Measurements from ENCODE around the gene EIF4G1. TPM values are rescaled to one million over a fixed set of nuclear protein-coding genes. Genes with fewer than 3 reads are reported as not detected.

Gene EIF4G1, protein sequence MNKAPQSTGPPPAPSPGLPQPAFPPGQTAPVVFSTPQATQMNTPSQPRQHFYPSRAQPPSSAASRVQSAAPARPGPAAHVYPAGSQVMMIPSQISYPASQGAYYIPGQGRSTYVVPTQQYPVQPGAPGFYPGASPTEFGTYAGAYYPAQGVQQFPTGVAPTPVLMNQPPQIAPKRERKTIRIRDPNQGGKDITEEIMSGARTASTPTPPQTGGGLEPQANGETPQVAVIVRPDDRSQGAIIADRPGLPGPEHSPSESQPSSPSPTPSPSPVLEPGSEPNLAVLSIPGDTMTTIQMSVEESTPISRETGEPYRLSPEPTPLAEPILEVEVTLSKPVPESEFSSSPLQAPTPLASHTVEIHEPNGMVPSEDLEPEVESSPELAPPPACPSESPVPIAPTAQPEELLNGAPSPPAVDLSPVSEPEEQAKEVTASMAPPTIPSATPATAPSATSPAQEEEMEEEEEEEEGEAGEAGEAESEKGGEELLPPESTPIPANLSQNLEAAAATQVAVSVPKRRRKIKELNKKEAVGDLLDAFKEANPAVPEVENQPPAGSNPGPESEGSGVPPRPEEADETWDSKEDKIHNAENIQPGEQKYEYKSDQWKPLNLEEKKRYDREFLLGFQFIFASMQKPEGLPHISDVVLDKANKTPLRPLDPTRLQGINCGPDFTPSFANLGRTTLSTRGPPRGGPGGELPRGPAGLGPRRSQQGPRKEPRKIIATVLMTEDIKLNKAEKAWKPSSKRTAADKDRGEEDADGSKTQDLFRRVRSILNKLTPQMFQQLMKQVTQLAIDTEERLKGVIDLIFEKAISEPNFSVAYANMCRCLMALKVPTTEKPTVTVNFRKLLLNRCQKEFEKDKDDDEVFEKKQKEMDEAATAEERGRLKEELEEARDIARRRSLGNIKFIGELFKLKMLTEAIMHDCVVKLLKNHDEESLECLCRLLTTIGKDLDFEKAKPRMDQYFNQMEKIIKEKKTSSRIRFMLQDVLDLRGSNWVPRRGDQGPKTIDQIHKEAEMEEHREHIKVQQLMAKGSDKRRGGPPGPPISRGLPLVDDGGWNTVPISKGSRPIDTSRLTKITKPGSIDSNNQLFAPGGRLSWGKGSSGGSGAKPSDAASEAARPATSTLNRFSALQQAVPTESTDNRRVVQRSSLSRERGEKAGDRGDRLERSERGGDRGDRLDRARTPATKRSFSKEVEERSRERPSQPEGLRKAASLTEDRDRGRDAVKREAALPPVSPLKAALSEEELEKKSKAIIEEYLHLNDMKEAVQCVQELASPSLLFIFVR (N-terminal part only)
- total RNA-seq: 100 to 1,000 TPM; 158 to 318 (median 213) TPM

GRCh38 chr3:184314363-184314699, at the start of gene EIF4G1:
EIF4G1 (plus strand) TSS chr3:184314606; CDS start chr3:184315797, 1,191 bp downstream.
- no peak for TF ChIP-seq CTCF (IDR thresholded peaks at IDR 0.05; ENCODE audit: low read depth)

DNA sequence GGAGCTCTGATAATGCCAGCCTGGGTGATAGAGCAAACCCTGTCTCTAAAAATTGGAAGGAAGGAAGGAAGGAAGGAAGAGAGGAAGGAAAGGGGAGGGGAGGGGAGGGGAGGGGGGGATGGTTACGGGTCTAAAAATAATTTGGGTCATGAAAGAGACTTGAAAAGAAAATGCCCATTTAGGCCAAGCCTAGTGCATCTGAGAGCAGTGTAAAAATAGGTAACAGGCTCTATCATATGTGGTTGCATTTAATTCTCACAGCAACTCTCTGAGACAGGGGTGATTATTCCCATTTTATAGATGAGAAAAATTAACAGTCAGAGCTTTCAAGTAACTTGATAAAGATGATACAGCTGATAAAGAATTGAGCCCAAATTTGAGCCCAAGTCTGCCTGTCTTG, 42.1 kb upstream of the EIF4G1 start:
- no peak for TF ChIP-seq CTCF (IDR thresholded peaks at IDR 0.05; ENCODE audit: low read depth)

- TF ChIP-seq CTCF (IDR thresholded peaks at IDR 0.05; ENCODE audit: low read depth): no peak
Measured at GRCh38 chr3:184275381-184275701, 39.1 kb upstream of the EIF4G1 start.

DNA sequence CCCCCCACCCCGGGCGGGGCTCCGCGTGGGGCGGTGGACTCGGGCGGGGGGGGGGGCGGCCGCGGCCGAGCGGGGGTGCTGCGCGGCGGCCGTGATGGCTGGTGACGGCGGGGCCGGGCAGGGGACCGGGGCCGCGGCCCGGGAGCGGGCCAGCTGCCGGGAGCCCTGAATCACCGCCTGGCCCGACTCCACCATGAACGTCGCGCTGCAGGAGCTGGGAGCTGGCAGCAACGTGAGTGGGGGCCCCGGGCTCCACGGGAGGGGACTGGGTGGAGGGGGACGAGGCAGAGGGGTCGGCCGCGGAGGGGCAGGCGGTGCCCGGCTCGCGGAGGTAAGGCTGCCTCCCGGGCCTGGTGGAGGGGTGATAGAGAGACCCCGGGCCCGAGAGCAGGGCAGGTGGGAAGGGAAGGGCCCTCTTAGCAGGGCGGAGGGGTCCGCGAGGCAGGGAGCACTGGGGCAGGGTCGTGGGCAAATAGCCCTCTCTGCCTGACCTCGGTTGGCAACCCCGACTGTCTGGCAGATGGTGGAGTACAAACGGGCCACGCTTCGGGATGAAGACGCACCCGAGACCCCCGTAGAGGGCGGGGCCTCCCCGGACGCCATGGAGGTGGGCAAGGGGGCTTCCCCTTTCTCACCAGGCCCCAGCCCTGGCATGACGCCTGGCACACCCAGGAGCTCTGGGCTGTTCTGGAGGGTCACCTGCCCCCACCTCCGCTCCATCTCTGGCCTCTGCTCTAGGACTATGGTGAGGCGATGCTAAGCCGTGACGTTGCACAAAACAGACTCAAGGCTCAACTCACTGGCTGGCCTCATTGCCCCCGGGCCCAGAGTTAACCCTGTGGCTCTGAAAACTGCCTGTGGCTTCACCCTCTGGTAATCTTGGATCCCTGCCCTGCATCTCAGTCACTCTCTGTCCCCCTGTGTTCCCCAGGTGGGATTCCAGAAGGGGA, 38.2 kb upstream of the EIF4G1 start, which contains the start of gene ECE2:
Gene ECE2, plus strand, starts transcription at position 62 of the 950 bp plus-strand sequence. Its CDS starts 132 bp downstream, at position 194.
- no peak for TF ChIP-seq CTCF (IDR thresholded peaks at IDR 0.05; ENCODE audit: low read depth)

DNA sequence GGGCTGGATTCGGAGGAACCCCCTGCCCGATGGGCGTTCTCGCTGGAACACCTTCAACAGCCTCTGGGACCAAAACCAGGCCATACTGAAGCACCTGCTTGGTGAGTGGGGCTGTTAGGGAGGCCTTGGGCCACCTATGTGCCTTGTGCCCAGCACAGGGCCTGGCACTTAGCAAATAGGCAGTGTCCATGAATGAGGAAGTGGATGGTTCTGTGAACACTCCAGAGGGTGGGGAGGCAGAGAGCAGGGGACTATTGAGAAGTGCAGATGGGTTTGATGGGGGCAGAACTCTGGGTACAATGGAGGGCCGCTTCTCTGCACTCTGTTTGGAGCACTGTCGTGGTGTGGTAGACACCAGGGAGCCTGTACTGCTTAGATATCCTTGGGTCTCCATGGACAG, 37.0 kb upstream of the EIF4G1 start:
- TF ChIP-seq CTCF (IDR thresholded peaks at IDR 0.05; ENCODE audit: low read depth): no peak

DNA sequence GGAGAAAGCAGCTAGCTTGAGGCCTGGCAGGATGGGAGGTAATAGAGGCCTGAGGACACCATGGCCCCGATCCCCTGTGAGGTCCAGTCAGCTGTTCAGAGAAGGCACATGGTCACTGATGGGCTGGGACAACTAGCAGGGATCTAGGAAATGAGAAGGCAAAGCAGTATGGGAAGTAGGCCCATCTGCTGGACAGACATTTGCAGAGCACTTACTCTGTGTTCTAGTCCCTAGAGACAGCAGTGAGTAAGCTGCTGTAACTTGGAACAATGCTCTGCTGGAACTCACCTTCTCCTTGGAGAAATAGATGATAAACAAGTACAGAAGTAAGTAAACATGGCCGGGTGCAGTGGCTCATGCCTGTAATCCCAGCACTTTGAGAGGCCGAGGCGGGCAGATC, 31.5 kb upstream of the EIF4G1 start:
- TF ChIP-seq CTCF (IDR thresholded peaks at IDR 0.05; ENCODE audit: low read depth): no peak

Data from subcutaneous adipose tissue (tissue), 4 donors.